H9 (cell line): ENCODE results near the gene PCSK2. TPM values are rescaled to one million over a fixed set of nuclear protein-coding genes. Genes with fewer than 3 reads are reported as not detected.

ENCODE experiments used
- DNase-seq: peaks from one replicate; pipeline ENCODE4 v3.0.0-alpha.2; 2017
- H2AFZ ChIP-seq: one replicate; pipeline ENCODE4 v1.6.1; 2013; ENCODE audit warnings: mild to moderate bottlenecking, low read length, control low read depth, moderate library complexity
- H2AK5ac ChIP-seq: 2 replicates; pipeline ENCODE4 v1.6.1; 2013; ENCODE audit warnings: low read length, control low read depth, mixed read lengths; ENCODE audit not compliant: insufficient read length
- H2BK120ac ChIP-seq: one replicate; pipeline ENCODE4 v1.6.1; 2013; ENCODE audit warnings: low read depth, mild to moderate bottlenecking, low read length, control low read depth, inconsistent platforms; ENCODE audit not compliant: poor library complexity, severe bottlenecking
- H2BK12ac ChIP-seq: 2 replicates; pipeline ENCODE4 v1.6.1; 2013; ENCODE audit warnings: low read length, control low read depth, mixed read lengths, low read depth; ENCODE audit not compliant: insufficient read length
- H2BK15ac ChIP-seq: 2 replicates; pipeline ENCODE4 v1.6.1; 2013; ENCODE audit warnings: low read depth, low read length, control low read depth
- H2BK20ac ChIP-seq: one replicate; pipeline ENCODE4 v1.6.1; 2013; ENCODE audit warnings: low read depth, mild to moderate bottlenecking, low read length, control low read depth, inconsistent platforms; ENCODE audit not compliant: poor library complexity, severe bottlenecking
- H2BK5ac ChIP-seq: 2 replicates; pipeline ENCODE4 v1.6.1; 2013; ENCODE audit warnings: low read length, control low read depth, mixed read lengths; ENCODE audit not compliant: insufficient read length
- H3K14ac ChIP-seq: 2 replicates; pipeline ENCODE4 v1.6.1; 2013; ENCODE audit warnings: low read length, control low read depth; ENCODE audit not compliant: insufficient read depth
- H3K18ac ChIP-seq: 2 replicates; pipeline ENCODE4 v1.6.1; 2013; ENCODE audit warnings: low read depth, mild to moderate bottlenecking, mixed read lengths, low read length, control low read depth; ENCODE audit not compliant: insufficient read length
- H3K23ac ChIP-seq: 2 replicates; pipeline ENCODE4 v1.6.1; 2013; ENCODE audit warnings: low read length, control low read depth, mixed read lengths, low read depth; ENCODE audit not compliant: insufficient read length
- H3K23me2 ChIP-seq: 2 replicates; pipeline ENCODE4 v1.6.1; 2013; ENCODE audit warnings: low read depth, mild to moderate bottlenecking, mixed read lengths, low read length, control low read depth; ENCODE audit not compliant: insufficient read length, poor library complexity, severe bottlenecking
- H3K27ac ChIP-seq: 2 replicates; pipeline ENCODE4 v1.5.1; 2013; ENCODE audit warnings: low read length, control low read depth, mixed read lengths, low read depth; ENCODE audit not compliant: insufficient read length
- H3K27me3 ChIP-seq: 2 replicates; pipeline ENCODE4 v1.6.1; 2013; ENCODE audit warnings: low read length, control low read depth, inconsistent platforms; ENCODE audit not compliant: insufficient read depth
- H3K4ac ChIP-seq: 2 replicates; pipeline ENCODE4 v1.6.1; 2013; ENCODE audit warnings: low read depth, mild to moderate bottlenecking, control low read depth, inconsistent platforms, low read length, moderate library complexity
- H3K4me1 ChIP-seq: 2 replicates; pipeline ENCODE4 v1.6.1; 2013; ENCODE audit warnings: low read length, control low read depth, inconsistent platforms; ENCODE audit not compliant: insufficient read depth
- H3K4me2 ChIP-seq: 2 replicates; pipeline ENCODE4 v1.6.1; 2013; ENCODE audit warnings: low read length, control low read depth, mixed read lengths; ENCODE audit not compliant: insufficient read length, insufficient read depth
- H3K56ac ChIP-seq: 2 replicates; pipeline ENCODE4 v1.6.1; 2013; ENCODE audit warnings: low read depth, mild to moderate bottlenecking, mixed read lengths, low read length, control low read depth; ENCODE audit not compliant: insufficient read length
- H3K79me1 ChIP-seq: 2 replicates; pipeline ENCODE4 v1.6.1; 2013; ENCODE audit warnings: low read depth, mild to moderate bottlenecking, moderate library complexity, low read length, control low read depth, inconsistent platforms; ENCODE audit not compliant: insufficient read depth, poor library complexity, severe bottlenecking
- H3K79me2 ChIP-seq: 2 replicates; pipeline ENCODE4 v1.6.1; 2013; ENCODE audit warnings: low read length, control low read depth, inconsistent platforms; ENCODE audit not compliant: insufficient read depth
- H3K9ac ChIP-seq: 2 replicates; pipeline ENCODE4 v1.6.1; 2013; ENCODE audit warnings: low read length, control low read depth, mixed read lengths; ENCODE audit not compliant: insufficient read length; ENCODE audit errors: extremely low read depth
- H3K9me3 ChIP-seq: one replicate; pipeline ENCODE4 v1.6.1; 2013; ENCODE audit warnings: low read depth, low read length, inconsistent platforms; ENCODE audit not compliant: control insufficient read depth
- H3T11ph ChIP-seq: one replicate; pipeline ENCODE4 v1.6.1; 2013; ENCODE audit warnings: mild to moderate bottlenecking, low read length, control low read depth, inconsistent platforms
- H4K20me1 ChIP-seq: one replicate; pipeline ENCODE4 v1.6.1; 2013; ENCODE audit not compliant: control insufficient read depth, insufficient read length, insufficient read depth
- H4K5ac ChIP-seq: 2 replicates; pipeline ENCODE4 v1.6.1; 2013; ENCODE audit warnings: low read depth, mild to moderate bottlenecking, mixed read lengths, low read length, control low read depth; ENCODE audit not compliant: insufficient read length
- H4K8ac ChIP-seq: replicated peaks from 2 replicates; pipeline ENCODE4 v1.6.1; 2013; ENCODE audit warnings: low read length, control low read depth, mixed read lengths, low read depth; ENCODE audit not compliant: insufficient read length
- H4K91ac ChIP-seq: 2 replicates; pipeline ENCODE4 v1.6.1; 2013; ENCODE audit warnings: low read depth, mild to moderate bottlenecking, moderate library complexity, mixed read lengths, low read length, control low read depth; ENCODE audit not compliant: insufficient read length
- H3K27ac Mint-ChIP-seq, 3 experiments: 2 replicates in 2 of 3; 3 replicates in 1 of 3; pipeline ENCODE4 v1.8.0; 2020 to 2021; ENCODE audit warnings: mixed read lengths in 3 of 3, mild to moderate bottlenecking in 1 of 3, moderate library complexity in 1 of 3
- H3K27me3 Mint-ChIP-seq: 2 replicates; pipeline ENCODE4 v1.8.0; 2021; ENCODE audit warnings: low read depth, mild to moderate bottlenecking, moderate library complexity, mixed read lengths
- H3K36me3 Mint-ChIP-seq, 3 experiments: 2 replicates in 2 of 3; 3 replicates in 1 of 3; pipeline ENCODE4 v1.8.0; 2020 to 2021; ENCODE audit warnings: low read depth in 3 of 3, mixed read lengths in 3 of 3; ENCODE audit not compliant: insufficient read depth in 1 of 3
- H3K4me1 Mint-ChIP-seq, 2 experiments: 2 replicates each; pipeline ENCODE4 v1.8.0; 2020; ENCODE audit warnings: mixed read lengths in 2 of 2
- H3K4me3 Mint-ChIP-seq, 2 experiments: 2 replicates in 1 of 2; 3 replicates in 1 of 2; pipeline ENCODE4 v1.8.0; 2020 to 2021; ENCODE audit warnings: mild to moderate bottlenecking in 2 of 2, mixed read lengths in 2 of 2, moderate library complexity in 1 of 2
- H3K9me3 Mint-ChIP-seq, 2 experiments: 2 replicates in 1 of 2; 3 replicates in 1 of 2; pipeline ENCODE4 v1.8.0; 2020; ENCODE audit warnings: mild to moderate bottlenecking in 2 of 2, mixed read lengths in 2 of 2, moderate library complexity in 1 of 2
- whole genome bisulfite sequencing: extraction: QIAGEN DNeasy Blood & Tissue Kit; methylation state at CpG from one replicate; pipeline ENCODE4 v1.1.7; 2013; ENCODE audit warnings: missing lambda C conversion rate, low lambda C conversion rate, mixed read lengths; ENCODE audit not compliant: insufficient read length; ENCODE audit errors: extremely low coverage; 5-methylcytosine and 5-hydroxymethylcytosine counted together
- total RNA-seq: library from RNA; stranded (reverse); gene quantifications from 2 replicates; pipeline ENCODE4 v1.2.1, GENCODE V29; 2021
- TF ChIP-seq, protein P1 (sequence below): fragments of 200-600 bp; sonication (generic); conservative IDR thresholded peaks from 3 replicates; pipeline ENCODE4 v1.8.0; 2021; ENCODE audit warnings: antibody characterized with exemption, mild to moderate bottlenecking

PCSK2 gene
- total RNA-seq, 1 experiment from 2014 or later: 2.8 TPM

DNA sequence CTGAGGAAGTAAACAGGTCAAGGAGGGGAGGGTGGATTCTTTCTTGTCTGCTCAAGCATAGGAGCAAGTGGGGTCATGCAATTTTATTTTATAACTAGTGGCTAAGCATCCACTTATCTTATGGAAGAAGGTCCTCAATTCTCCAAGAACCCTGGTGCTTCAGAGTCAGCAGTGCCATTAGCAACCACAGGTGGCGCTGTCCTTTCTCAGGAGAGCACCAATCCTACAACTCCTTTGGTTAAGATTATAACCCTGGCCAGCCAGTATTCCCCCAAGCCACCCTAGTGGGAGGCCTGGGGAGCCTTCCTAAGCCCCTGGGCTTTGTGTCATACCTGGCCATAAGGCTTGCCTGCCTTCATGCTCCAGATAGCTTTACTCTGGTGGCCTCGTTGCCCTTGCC is 60.7 kb downstream of the PCSK2 start:
- H3K9me3 ChIP-seq: no peaks in the 10 kb centered on the region
- H3K56ac ChIP-seq: no peak overlapping the region
- H3K4ac ChIP-seq: no peak overlapping the region
- H3K14ac ChIP-seq: no peak overlapping the region
- H2AFZ ChIP-seq: no peak overlapping the region
- H4K8ac ChIP-seq: no peak overlapping the region
- H3K23ac ChIP-seq: no peak overlapping the region
- no peaks in the 10 kb centered on the region for H3K9me3 Mint-ChIP-seq
- no peak overlapping the region for H2BK20ac ChIP-seq
- no peak overlapping the region for H2AK5ac ChIP-seq
- no peak overlapping the region for H4K91ac ChIP-seq
- H2BK12ac ChIP-seq: no peak overlapping the region
- H4K5ac ChIP-seq: no peak overlapping the region
- no peaks in the 10 kb centered on the region for H3K36me3 Mint-ChIP-seq
- no peaks in the 10 kb centered on the region for H4K20me1 ChIP-seq
- H3K4me1 Mint-ChIP-seq: peaks cover 25 to 26% of the 10 kb centered on the region in 2 experiments
- no peak for DNase-seq
- H3K79me2 ChIP-seq: no peaks in the 10 kb centered on the region
- peaks cover 2% of the 10 kb centered on the region; the same call in 1 of the 2 replicates for H3K4me1 ChIP-seq
- no peaks in the 10 kb centered on the region for H3K23me2 ChIP-seq
- no peak overlapping the region for H2BK5ac ChIP-seq
- H3K9ac ChIP-seq: no peak overlapping the region
- H3K27ac Mint-ChIP-seq: no peak overlapping the region; a peak in 1 of 7 replicates
- WGBS: no CpG with 5 or more reads among the region's 2 CpGs
- H3K27me3 ChIP-seq: no peaks in the 10 kb centered on the region
- no peak overlapping the region for H2BK15ac ChIP-seq
- H3K18ac ChIP-seq: no peak overlapping the region
- H2BK120ac ChIP-seq: no peak overlapping the region
- no peak overlapping the region for H3T11ph ChIP-seq
- H3K79me1 ChIP-seq: no peaks in the 10 kb centered on the region
- TF ChIP-seq, protein P1, sequence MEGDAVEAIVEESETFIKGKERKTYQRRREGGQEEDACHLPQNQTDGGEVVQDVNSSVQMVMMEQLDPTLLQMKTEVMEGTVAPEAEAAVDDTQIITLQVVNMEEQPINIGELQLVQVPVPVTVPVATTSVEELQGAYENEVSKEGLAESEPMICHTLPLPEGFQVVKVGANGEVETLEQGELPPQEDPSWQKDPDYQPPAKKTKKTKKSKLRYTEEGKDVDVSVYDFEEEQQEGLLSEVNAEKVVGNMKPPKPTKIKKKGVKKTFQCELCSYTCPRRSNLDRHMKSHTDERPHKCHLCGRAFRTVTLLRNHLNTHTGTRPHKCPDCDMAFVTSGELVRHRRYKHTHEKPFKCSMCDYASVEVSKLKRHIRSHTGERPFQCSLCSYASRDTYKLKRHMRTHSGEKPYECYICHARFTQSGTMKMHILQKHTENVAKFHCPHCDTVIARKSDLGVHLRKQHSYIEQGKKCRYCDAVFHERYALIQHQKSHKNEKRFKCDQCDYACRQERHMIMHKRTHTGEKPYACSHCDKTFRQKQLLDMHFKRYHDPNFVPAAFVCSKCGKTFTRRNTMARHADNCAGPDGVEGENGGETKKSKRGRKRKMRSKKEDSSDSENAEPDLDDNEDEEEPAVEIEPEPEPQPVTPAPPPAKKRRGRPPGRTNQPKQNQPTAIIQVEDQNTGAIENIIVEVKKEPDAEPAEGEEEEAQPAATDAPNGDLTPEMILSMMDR: peak; percentile 69
- no peaks in the 10 kb centered on the region for H3K27me3 Mint-ChIP-seq
- H3K4me3 Mint-ChIP-seq: no peak overlapping the region
- no peak overlapping the region for H3K4me2 ChIP-seq
- no peak overlapping the region for H3K27ac ChIP-seq
